GM18858 (cell line): ENCODE measurements around the gene GALNT2.

ENCODE experiments used
- ATAC-seq: cut with Tn5 transposase; IDR thresholded peaks from one replicate; pipeline ENCODE4 v1.9.1; 2021; ENCODE audit not compliant: unreplicated experiment

The GALNT2 gene

GRCh38 chr1:230050973-230051735, 15.9 kb upstream of the GALNT2 start:
- ATAC-seq = no peak

- no peak for ATAC-seq
Measured at GRCh38 chr1:230052018-230052417, 15.0 kb upstream of the GALNT2 start.

- no peak for ATAC-seq
Measured at GRCh38 chr1:230052665-230053064, 14.4 kb upstream of the GALNT2 start.

GRCh38 chr1:230054092-230054749, 12.8 kb upstream of the GALNT2 start:
- no peak for ATAC-seq

- no peak for ATAC-seq
Measured at GRCh38 chr1:230056098-230056497, 10.9 kb upstream of the GALNT2 start.

GRCh38 chr1:230057100-230057499, 9.9 kb upstream of the GALNT2 start:
- ATAC-seq = no peak

GRCh38 chr1:230057681-230058565, 9.1 kb upstream of the GALNT2 start:
- ATAC-seq = no peak

- ATAC-seq = no peak
Measured at GRCh38 chr1:230058626-230059025, 8.4 kb upstream of the GALNT2 start.

GRCh38 chr1:230061801-230062200, 5.2 kb upstream of the GALNT2 start:
- no peak for ATAC-seq

GRCh38 chr1:230062521-230062920, 4.5 kb upstream of the GALNT2 start:
- no peak for ATAC-seq

GRCh38 chr1:230064283-230064682, 2.8 kb upstream of the GALNT2 start:
- ATAC-seq = no peak

- ATAC-seq = no peak
Measured at GRCh38 chr1:230065161-230065560, 1.9 kb upstream of the GALNT2 start.

- ATAC-seq = no peak
Measured at GRCh38 chr1:230065571-230065970, 1.5 kb upstream of the GALNT2 start.

GRCh38 chr1:230066031-230066430, 1.0 kb upstream of the GALNT2 start:
- no peak for ATAC-seq

GRCh38 chr1:230067419-230067870, 407 bp downstream of the GALNT2 start:
- peak; percentile 13 for ATAC-seq

GRCh38 chr1:230067871-230068620, 1.0 kb downstream of the GALNT2 start:
- ATAC-seq = no peak

GRCh38 chr1:230068621-230068873, 1.5 kb downstream of the GALNT2 start:
- ATAC-seq = no peak

GRCh38 chr1:230068952-230069684, 2.1 kb downstream of the GALNT2 start:
- no peak for ATAC-seq

- no peak for ATAC-seq
Measured at GRCh38 chr1:230069796-230070195, 2.8 kb downstream of the GALNT2 start.
